CD4-positive, alpha-beta T cell treated with Interleukin-6 for 4 hours (primary cell): ENCODE data around the gene CHRNG.
A peak's percentile ranks its signal among the peaks of the same experiment; 100 is the strongest.

ENCODE experiments used
- DNase-seq: peaks from one replicate; pipeline ENCODE4 v3.0.0-alpha.2; 2020; ENCODE audit warnings: mixed read lengths

CHRNG gene

GRCh38 chr2:232539298-232540231, at the start of gene CHRNG:
TSS of gene CHRNG (plus strand) at chr2:232539692. CDS start at chr2:232539748, 56 bp downstream.
- DNase-seq: no peak

- DNase-seq: no peak
Measured at GRCh38 chr2:232490221-232491138, 49.0 kb upstream of the CHRNG start.

- DNase-seq: no peak
Measured at GRCh38 chr2:232491139-232491780, 48.2 kb upstream of the CHRNG start.

GRCh38 chr2:232492236-232492848, 47.1 kb upstream of the CHRNG start:
- no peak for DNase-seq

GRCh38 chr2:232492963-232493700, 46.4 kb upstream of the CHRNG start:
- DNase-seq: no peak

- DNase-seq: no peak
Measured at GRCh38 chr2:232493701-232494474, 45.6 kb upstream of the CHRNG start.

- no peak for DNase-seq
Measured at GRCh38 chr2:232494542-232494941, 45.0 kb upstream of the CHRNG start.

- no peak for DNase-seq
Measured at GRCh38 chr2:232495292-232495691, 44.2 kb upstream of the CHRNG start.

- DNase-seq: no peak
Measured at GRCh38 chr2:232496501-232497270, 42.8 kb upstream of the CHRNG start.

GRCh38 chr2:232497348-232497747, 42.1 kb upstream of the CHRNG start:
- no peak for DNase-seq

- no peak for DNase-seq
Measured at GRCh38 chr2:232498452-232498851, 41.0 kb upstream of the CHRNG start.

GRCh38 chr2:232501331-232501771, 38.1 kb upstream of the CHRNG start:
- DNase-seq: no peak

- DNase-seq: no peak
Measured at GRCh38 chr2:232501794-232502390, 37.6 kb upstream of the CHRNG start.

- DNase-seq: no peak
Measured at GRCh38 chr2:232502511-232502910, 37.0 kb upstream of the CHRNG start.

GRCh38 chr2:232502911-232503808, 36.3 kb upstream of the CHRNG start:
- peak; percentile 12 for DNase-seq

GRCh38 chr2:232503809-232504323, 35.6 kb upstream of the CHRNG start:
- DNase-seq: no peak

- DNase-seq: no peak
Measured at GRCh38 chr2:232504438-232504837, 35.1 kb upstream of the CHRNG start.

- DNase-seq: no peak
Measured at GRCh38 chr2:232505856-232506255, 33.6 kb upstream of the CHRNG start.
